DMS 273 treated with DMSO at 0.1 percent for 48 hours (cell line): ENCODE data around the gene HOXD10.

Source experiments
- DNase-seq: peaks from one replicate; lab custom pipeline; 2025; lab: John Stamatoyannopoulos, UW

Gene HOXD10

DNA sequence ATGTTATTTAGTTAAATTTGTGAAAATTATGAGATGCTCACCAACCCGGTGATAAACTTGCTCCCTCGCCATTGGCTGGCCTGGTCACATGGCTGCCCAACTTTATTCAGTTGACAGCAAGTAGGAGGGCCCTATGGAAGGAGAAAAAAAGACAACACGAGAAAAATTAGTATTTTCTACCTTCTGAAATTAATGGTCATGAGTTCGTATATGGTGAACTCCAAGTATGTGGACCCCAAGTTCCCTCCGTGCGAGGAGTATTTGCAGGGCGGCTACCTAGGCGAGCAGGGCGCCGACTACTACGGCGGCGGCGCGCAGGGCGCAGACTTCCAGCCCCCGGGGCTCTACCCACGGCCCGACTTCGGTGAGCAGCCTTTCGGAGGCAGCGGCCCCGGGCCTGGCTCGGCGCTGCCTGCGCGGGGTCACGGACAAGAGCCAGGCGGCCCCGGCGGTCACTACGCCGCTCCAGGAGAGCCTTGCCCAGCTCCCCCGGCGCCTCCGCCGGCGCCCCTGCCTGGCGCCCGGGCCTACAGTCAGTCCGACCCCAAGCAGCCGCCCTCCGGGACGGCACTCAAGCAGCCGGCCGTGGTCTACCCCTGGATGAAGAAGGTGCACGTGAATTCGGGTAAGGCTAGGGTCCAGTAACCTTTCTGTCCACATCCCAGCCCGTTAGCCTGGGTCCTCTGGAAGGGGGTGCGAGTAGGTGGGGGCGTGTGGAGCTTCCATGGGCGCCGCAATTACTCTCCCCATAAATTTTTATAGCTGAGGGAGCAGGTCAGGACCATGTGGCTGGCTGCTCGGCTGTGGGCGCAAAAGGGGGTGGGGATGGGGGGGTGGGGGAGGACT, 35.1 kb downstream of the HOXD10 start, which contains the start of gene HOXD4:
Gene HOXD4, plus strand, starts transcription at position 109 of the 846 bp plus-strand sequence. Its CDS starts 84 bp downstream, at position 193.
- no peak for DNase-seq

DNA sequence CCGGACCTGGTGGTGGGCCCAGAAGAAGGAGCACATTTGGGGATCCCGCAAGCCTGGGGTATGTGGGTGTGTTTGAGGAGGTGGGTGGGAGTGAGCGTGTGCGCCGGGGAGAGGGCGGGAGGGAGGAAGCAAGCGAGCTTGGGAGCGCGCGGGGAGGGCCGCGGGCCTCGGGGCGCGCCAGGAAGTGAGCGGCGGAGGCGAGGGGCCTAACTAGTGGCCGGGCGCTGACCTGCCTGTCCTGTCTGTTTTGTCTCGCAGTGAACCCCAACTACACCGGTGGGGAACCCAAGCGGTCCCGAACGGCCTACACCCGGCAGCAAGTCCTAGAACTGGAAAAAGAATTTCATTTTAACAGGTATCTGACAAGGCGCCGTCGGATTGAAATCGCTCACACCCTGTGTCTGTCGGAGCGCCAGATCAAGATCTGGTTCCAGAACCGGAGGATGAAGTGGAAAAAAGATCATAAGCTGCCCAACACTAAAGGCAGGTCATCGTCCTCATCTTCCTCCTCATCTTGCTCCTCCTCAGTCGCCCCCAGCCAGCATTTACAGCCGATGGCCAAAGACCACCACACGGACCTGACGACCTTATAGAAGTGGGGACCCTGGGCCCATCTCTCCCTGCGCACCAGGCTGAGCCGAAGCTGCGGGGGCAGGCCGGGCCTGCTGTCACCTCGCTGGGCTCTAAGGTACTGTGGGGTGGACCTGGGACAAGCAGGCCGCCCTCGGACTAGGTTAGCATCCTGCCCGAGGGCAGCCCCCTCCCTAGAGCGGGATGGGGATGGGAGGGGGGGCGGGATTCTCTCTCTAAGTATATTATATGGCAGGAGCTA, 36.0 kb downstream of the HOXD10 start:
- no peak for DNase-seq

- no peak for DNase-seq
These were observed 38.1 kb downstream of the HOXD10 start for GRCh38 chr2:176154576-176155252.

- DNase-seq, result no peak
These were observed 38.9 kb downstream of the HOXD10 start for GRCh38 chr2:176155356-176156044.

DNA sequence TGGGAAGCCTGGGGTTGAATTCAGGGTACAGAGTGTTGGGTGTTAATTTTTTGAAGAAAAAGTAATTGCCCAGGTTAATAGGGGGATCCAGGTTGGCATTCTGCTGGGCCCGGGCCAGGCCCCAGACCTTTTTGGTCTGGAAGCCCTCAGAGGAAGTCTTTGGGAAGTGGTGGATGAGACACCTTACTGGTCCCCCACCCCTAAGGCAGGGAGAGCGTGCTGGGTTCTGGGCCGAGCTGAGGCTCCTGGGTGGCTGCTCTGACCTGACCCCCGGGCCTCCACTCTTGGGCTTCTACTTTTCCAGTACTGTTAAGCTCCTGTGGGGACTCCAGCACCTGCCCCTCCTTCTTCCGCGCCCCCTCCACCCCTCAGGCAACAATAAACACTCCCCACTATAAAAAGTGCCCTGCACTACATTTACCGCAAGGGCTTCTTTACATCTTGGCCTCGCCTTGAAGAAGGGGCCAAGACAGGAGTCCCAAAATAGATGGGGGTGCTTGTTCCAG, 39.8 kb downstream of the HOXD10 start:
- no peak for DNase-seq

DNA sequence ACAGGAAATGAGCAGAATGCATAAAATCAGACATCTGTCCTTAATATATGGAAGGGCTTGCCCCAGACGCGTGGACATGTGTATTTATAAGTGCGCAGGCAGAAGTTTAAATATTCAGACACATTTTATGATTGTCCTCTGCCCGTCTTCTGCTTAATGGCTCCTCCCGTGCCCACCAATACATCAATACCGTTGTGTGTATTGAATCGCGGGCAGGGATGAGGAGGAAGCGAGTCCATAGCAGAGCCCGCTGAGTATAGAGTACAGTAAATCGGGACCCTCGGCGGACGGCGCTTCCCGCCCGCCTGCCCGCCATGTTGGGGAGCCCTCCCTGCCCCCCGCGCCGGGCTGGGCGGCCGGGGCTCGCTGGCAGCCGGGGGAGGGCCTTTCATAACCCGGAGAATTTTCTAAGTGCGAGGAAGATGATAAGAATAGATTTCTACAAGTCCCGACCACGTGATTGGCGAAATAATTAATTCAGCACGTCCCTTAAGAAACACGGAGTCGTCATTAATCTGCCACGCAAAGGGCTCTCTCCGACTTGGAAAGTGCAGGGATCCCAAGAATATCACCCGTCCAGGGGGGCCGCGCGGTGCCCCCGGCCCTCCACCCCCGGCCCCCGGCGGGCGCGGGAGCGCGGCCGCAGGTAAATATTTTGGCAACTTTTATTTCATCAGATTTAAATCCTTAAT, 40.4 kb downstream of the HOXD10 start, which contains the start of gene HOXD3:
Gene HOXD3, plus strand, starts transcription at position 501 of the 692 bp plus-strand sequence. CDS start 11,808 bp downstream, outside the sequence.
- DNase-seq, result no peak

DNA sequence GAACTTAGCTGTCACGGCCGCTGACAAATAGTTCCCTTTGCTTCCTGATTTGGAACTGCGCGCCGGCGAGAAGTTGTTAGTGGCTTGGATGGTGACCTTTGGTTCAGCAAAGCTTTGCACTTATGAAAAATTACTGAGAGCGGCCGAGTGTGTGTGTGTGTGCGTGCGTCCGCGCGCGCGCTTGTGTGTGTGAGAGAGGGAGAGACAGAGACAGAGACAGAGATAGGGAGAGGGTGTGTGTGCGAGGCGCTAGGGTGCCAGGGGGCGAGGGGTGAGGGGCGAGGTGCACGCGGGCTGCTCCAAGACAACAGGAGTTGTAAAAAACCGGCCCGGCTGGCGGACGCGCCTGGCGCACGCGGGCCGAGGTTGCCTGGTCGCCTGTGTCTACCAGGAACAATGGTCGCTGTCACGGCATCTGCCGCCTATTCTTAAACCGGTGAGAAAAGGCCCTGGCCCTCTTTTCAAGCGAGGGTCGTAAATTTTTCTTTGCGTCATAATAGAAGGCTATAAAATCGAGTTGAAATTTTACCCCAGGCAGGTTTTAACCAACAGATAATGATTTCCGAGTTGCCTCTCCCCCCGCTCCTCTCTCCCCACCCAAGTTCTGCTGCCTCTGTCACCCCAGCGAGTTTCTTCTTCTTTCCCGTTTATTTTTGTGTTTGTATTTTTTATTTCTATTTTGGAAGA, 41.1 kb downstream of the HOXD10 start:
- no peak for DNase-seq

- DNase-seq, result no peak
These were observed 41.6 kb downstream of the HOXD10 start for GRCh38 chr2:176158186-176158591.

DNA sequence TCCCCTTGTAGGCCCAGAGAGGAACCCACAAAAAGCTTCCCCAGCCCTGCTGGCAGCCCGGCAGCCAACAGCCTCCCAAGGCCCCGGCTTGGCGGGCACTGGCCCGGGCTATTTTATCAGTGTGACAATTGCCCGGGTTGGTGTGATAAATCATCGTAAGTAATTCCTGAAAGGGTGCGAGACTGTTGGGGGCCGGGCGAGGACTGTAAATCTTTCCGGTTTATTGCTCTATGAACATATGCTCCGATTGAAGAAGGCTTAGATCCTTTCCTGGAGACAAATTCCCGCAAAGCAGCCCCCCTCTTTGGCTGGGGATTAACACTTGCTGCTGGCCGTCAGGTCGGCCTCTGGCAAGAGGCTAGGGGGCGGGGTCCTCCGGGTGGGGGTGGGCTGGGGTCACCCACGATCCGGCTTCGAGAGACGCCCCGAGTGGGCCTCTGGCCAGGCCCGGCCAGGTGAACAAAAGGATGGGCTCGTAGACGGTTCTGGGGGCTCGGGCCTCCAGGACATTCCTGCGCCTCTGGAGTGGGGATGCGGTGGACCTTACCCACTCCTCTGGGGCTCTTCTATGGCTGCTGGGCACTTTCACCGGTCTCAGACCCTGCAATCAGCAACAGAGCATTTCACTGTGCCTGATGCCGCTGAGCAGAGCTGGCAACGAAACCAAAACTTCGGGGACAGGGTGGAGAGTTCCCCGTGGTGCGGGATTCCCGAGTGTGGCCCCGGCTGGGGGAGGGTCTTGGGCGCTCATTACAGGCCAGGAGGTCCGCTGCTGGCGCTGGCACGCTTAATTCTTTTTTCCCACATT, 42.5 kb downstream of the HOXD10 start:
- DNase-seq, result no peak

DNA sequence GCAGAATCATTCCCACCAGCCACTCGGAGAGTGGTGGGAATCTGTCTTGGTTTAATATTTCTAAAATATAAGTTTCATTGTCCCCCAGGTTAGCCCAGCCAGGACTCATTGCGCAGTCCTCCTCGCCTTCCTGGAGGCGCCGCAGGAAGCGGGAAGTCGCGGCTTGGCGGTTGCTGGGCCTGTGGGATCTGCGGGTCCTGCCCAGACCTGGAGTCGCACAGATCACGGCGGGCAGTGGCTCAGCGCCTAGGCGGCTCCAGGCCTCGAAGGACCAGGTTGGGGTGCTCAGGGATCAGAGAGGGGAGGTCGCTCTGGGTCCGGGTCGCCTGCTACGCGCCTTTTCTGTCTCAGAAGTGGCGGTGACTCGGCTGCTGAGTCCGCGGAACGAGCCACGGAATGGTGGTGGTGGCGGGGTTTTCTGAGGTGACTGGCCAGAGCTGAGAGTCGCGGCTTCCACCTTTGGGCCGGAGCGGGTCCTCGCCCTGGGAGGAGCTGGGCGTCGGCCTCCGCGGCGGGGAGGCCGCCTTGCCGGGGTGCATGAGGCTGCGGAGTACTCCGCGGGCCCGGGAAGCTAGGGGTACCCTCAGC, 43.2 kb downstream of the HOXD10 start:
- no peak for DNase-seq

DNA sequence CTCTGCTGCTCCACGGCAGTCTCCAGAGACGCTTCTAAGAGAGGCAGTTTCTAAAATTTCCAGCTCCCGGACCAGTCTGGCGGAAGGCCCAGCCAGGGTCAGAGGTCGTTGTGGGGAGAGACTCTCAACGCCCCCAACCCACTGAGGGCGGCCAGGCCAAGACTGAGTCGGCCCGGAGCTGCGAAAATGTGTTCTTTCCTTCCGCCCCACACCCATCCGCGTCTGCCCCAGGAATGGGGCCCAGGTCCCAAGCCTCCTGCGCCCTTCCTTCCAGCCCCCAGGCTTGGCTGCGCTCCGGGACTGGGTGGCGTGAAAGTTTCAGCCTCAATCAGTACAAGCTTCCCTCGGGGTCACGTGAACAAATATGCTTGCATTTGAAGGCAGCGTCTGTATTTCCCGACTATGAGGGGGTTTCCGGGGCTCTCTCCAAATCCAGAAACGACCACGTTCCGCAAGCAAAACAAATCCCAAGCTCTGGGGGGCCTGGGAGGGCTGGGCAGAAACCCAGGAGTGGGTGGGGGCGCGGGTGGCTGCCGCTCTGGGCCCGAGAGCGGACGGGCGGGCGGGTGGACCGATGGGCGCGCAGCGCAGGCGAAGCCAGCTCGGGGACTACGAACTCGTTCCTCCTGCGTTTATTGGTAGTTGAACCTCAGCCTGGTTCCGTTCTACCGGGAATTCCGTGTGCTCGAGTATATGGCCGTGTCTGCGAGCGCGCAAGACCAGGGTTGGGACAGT, 43.8 kb downstream of the HOXD10 start:
- DNase-seq, result no peak

GRCh38 chr2:176160986-176161824, 44.6 kb downstream of the HOXD10 start:
- DNase-seq, result no peak

DNA sequence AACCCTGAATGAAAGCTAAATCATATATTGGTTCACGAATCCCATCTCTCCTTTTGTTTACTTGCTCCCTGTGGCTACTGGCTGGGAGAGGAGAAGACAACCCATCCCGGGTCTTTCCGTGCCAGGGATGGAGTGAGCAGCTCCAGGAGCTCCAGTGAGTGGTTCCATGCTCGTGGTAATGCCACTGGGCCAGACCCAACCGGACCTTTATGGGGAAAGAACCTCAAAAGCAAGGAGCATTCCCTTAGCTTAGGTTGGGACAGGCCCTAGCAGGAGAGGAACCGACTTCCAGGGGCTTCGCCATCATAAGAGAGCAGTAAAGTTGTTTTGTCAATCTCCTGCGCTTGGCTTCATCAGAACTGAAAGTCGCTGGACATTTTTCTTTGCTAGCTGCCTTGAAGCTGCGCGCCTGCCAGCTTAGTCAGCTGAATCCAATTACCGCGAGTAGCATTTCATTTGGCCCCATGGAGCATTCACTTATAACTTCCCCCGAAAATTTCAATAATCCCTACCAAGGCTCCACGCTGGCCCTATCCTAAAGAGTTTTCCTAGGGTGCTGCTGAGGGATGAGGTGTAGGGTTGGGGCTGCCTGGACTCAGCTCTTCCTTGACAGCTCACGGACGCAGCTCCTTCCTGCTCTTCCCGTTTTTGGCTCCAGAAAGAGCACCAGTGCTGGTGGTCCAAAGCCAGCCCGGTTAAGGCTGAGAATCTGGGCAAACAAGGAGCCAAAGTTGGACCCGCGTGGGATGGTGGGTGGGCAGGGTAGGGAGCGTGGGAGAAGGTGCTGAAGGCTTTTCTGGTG, 45.4 kb downstream of the HOXD10 start:
- no peak for DNase-seq

DNA sequence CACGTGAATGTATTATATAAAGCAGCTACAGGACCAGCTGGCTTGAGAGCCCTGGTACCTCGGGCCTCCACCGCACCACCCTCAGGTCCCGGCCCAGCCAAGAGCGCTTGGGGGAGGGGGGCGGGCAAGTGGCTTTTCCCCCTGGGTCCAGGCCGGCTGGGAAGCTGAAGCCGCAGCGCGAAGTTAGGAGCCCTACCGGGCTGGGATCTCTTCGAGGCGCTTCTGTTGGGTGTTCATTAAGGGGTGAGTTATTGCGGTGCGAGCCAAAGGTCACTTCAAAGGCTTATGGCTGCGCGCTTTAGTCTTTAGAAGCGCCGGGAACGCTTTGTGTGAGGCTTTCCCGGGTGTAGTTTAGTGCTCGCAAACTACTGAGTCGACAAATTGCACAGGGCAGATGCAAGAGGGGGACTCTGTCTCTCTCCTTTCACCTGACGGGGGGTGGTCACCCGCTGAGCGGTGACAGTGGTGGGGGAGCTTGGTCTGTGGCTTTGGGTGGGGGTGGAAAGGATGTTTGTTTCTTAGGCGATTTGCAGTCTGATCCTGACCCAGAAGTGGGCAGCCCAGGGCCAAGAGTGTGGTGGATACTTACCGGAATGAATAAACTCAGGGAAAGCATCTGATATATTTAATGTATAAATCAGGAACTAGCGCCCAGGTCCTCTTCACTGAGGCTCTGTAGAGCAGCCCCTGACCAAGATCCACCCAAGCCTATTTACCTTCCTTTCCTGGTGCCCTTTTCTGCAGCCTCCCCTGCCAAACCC, 46.5 kb downstream of the HOXD10 start:
- no peak for DNase-seq

DNA sequence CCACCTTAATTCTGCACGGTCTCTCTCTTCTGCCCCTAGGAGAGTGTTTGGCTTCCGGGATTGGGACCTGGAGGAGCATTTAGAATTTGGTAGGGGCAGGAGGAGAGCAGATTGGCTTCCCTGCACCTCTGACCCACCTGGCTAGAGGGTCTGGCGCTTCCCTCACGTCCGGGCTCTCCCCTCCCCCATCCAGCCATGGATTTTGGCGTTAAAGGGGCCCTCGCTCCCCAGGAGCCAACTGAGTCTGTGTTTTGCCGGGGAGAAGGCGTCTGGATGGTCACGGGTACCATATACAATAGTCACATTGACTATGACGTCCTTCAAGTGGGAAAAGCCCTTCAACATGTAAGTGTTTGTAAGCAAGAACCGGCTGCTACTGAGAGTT, 47.1 kb downstream of the HOXD10 start:
- no peak for DNase-seq

DNA sequence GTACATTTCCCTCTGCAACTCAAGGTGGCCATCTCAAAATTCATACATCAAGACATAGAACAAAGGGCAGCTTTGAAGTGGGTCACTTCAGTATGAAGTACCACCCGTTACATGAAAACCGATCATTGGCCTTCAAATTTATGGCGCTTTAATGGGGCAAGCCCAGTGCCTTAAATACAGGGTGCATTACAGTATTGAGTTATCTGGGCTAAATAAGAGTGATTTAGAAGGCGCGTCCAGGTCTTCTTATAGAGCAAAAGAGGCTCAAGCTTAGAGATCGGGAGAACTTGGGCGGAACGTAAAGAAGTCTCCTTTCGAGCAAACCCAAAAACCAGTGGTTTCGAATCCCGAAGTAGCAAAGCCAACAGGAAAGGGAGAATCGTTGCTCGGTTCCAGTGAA, 47.6 kb downstream of the HOXD10 start:
- no peak for DNase-seq
